GM21786 (cell line): ENCODE measurements around the gene CEP72.
A peak's percentile ranks its signal among the peaks of the same experiment; 100 is the strongest.
"Not testable (repeated sequence)": the region's sequence is repeated elsewhere in the genome, so short reads cannot be mapped to it uniquely, and the experiment has no call there.

ENCODE experiments used
- ATAC-seq: cut with Tn5 transposase; IDR thresholded peaks from one replicate; pipeline ENCODE4 v1.9.1; 2021; ENCODE audit not compliant: unreplicated experiment

Gene CEP72

DNA sequence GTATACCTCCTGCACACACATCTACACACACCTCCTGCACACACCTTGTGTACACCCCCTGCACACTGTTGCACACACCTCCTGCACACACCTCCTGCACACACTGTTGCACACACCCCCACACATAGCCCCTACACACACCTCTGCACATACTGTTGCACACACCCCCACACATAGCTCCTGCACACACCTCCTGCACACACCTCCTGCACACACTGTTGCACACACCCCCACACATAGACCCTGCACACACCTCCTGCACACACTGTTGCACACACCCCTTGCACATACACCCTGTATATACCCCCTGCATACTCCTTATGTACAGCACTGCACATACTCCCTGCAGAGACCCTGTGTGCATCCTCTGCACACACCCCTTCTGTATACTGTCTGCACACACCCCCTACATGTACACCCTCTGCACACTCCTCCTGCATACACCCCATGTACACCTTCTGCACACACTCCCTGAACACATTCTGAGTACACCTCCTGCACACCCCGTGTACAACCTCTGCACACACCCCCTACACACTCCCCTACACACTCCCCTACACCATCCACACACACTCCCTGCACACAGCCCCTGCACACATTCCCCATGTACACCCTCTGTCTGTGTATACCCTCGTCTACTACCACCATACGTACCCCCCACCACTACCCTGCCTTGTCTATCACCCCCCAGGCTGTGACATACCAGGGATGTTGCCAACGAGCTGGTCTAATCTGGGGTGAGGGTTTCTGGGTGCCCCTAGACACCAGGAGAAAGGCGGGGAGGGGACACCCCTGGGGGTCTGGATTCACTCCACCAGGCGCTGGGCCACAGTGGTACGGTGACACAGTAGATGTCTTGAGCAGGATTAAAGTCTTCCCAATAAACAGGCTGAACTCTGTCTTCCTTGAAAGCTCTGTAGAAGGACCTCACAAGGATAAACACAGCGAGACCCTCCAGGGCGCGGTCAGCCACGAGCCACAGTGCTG lies 1.1 kb upstream of the CEP72 start:
- no peak for ATAC-seq

DNA sequence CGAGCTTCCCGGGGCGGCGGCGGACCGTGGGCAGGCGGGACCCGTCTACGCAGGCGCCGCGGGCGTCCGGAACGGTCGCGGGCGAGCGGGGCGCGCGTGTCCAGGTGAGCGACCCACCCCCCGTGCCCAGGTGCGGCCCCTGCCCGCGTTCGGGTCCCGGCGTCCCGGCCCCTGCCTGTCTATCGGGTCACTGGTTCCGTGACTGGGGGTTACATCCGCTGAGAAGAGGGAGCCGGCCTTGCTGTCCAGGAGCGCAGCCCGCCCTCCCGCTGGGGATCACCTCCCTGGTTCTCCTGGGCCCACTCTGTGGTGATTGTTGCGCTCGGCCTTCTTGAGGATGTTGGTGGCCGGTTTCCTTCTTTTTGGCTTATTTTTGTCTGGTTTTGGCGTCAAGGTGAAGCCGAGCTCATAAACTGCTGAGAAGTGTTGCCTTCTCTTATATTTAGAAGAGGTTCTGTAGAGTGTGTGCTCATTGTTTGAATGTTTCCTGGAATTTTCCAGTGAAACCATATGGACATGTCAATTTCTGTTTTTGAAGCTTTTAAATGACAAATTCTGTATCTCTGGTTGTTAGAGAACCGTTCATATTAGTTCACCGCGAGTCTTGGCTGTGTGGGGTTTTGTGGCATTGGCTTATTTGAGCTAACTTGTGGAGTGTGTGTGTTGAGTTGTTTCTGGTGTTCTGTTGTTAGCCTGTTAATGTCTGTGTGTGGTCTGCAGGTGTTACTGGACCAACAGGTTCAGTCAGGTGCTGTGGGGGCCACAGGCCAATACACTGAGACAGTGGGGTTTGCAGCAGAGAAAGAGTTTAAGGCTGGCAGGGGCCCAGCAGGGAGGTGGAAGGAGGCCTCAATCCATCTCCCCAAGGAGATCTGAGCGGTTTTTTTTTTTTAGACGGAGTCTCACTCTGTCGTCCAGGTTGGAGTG lies 621 bp downstream of the CEP72 start:
- ATAC-seq = peak; percentile 28

DNA sequence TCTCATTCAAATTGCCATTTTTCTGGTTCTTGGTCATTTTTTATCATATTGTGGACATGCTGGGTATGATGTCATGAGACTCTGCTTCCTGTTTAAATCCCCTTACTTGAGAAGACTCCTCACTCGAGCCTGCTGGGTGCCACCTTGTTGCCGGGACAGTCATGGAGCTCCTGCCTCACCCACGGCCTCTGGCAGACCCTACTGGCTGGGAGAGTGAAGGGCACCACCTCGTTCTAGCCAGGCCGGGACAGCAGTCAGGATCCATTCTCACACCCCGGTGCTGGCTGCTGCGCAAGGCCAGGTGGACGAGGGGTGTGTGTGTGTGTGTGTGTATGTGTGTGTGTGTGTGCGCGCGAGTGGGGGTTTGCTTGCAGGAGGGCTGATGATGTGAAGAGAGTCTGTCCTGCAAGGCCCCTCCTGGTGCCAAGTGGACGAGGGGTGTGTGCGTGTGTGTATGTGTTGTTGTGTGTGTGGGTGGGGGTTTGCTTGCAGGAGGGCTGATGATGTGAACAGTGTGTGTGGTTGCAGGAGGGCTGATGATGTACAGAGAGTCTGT lies 4.4 kb downstream of the CEP72 start:
- no peak for ATAC-seq

DNA sequence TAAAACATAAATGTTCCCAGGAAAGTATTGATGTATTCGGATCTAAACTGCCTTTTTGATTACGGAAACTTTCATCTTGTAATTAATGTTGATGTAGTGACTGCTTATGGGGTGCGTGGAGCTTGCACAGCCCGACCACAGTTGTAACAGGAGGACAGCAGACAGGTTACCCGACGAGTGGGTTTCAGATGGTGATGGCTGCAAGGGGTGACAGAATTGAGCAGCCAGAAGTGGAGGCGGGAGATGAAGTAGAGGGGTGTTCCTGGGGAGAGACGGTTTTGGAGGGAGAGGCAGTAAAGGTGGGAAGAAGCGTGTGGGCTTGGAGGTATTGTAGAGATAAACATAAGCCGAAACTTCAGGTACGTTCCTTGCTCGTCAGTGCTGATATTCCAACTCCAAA lies 5.8 kb downstream of the CEP72 start:
- ATAC-seq = no peak

DNA sequence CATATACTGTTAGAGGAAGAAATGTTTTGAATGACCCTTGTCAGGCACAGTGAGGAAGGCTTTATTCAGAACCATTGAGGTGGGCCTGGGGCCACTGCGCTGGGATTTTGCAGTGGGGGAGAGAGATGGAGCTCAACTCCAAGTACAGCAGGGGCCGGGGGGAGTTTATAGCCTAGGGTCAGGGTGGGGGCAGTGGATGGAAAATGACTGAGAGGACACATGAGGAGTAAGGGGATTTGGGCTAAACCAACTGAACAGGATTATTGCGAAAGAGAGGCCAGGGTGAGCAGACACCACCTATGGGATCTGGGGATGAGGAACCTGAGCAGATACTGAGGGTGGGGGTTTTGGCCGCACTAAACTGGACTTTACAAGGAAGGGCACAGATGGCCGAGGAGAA lies 6.3 kb downstream of the CEP72 start:
- ATAC-seq = no peak

DNA sequence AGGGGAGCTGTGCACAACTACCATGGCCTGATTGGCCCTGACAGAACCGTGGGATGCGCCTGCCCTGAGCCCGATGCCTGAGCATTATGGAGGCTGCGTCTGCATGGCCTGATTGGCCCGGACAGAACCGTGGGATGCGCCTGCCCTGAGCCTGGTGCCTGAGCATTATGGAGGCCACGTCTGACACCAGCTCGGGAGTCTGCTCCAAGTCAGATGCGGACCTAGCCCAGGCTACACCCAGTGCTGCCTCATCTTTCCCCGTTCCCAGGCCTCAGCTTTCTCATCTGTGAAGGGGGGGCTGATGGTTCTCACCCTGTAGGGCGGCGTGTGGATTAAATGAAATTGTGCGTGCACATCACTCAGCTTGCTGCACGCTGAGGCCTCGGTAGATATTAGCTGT lies 7.3 kb downstream of the CEP72 start:
- no peak for ATAC-seq

DNA sequence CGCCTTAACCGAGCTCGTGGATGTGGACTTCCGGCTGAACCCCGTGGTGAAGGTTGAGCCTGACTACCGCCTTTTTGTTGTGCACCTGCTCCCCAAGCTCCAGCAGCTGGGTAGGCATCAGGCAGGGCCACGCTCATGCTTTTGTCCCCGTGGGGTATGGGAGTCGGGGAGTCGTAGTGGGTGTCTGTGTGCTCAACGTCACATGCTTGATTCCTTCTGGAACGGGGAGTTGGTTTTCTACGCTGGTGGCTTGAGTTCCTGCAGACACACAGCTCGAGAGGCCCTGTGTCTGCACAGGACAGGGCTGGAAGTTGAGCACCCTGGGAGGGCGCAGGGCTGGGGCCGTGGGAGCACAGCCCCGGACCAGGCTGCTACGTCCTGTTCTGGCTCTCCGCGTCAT lies 8.0 kb downstream of the CEP72 start:
- ATAC-seq = no peak

DNA sequence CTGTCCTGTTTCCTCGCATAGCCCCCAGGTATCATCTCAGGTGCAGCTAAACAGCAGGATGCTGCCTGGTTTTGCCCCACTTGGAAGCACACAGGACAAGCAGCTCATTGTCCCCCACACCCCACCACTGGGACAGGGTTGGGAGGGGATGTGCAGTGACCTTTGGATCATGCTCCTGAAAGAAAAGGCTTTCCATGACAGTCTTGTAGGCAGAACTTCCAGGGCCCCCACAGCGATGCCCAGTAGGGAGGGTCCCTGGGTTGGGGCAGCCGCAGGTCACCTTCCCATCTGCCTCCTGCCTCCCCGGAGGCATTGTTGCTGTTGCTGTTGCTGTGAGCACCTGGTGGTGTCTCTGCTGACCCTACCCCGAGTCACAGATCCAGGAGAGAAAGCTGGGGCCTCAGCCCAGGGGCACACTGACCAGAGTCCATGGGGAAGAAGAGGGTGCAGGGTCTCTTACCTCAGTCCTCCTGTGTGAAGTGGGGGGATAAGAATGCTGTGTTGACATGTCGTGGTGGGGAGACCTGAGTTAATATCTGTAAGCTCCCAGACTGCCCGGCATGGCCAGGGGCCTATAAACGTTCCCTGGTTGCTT lies 8.5 kb downstream of the CEP72 start:
- ATAC-seq = no peak

DNA sequence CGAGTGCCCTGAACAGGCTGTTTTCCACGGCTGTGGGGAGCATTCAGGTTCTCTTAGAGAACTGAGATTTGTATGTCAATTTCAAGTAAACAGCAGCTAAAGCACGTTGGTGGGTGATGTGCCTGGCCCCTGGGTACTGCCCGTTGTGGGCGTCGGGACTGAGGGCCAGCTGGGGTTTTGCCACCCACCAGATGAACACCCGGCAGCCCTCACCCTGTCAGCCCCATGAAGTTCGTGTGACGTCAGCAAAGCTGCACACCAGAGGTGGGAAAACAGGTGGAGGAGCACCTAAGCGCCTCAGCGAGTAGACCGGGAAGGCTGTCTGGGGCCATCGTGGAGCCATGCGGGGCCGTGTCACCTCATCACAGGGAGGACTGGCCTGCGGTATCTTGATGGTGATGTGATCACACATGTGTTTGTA lies 9.2 kb downstream of the CEP72 start:
- ATAC-seq = no peak

DNA sequence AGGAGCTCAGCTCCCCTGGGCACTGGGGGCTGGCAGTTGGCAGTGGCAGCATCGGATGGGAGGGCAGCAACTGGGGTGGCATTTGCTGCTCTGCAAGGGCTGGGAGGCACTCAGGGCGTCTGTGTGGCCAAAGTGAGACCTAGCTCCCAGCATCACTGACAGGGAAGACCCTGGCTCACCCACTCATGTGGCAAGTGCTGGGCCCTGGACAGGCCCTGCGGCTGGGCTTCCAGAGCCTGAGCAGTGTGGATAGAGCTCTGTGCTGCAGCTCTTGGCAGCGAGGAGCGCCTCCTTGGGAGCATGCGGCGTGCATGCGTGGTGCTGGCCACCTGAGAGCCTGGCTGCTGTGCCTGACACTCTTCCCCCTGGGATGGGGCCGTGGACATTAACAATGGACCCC lies 10.2 kb downstream of the CEP72 start:
- ATAC-seq = no peak

DNA sequence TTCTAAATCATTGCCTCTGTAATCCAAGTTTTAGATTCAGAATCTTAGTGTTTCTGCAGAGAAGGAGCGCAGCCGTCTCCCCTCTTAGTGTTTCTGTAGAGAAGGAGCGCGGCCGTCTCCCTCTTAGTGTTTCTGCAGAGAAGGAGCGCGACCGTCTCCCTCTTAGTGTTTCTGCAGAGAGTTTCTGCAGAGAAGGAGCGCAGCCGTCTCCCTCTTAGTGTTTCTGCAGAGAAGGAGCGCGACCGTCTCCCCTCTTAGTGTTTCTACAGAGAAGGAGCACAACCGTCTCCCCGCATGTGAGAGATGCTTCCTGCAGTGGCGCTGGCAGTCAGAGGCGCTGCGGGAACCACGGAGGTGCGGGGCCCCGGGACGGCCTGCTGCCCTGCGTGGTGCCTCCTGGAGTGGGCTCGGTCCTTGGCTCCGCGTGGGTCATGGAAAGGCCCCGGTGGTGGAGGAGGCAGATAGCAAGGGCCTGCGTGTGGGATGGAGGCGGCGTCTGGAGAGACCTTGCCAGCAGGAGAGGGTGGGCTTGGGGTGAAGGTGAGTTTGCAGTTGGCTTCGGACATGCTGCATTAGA lies 10.9 kb downstream of the CEP72 start:
- no peak for ATAC-seq

DNA sequence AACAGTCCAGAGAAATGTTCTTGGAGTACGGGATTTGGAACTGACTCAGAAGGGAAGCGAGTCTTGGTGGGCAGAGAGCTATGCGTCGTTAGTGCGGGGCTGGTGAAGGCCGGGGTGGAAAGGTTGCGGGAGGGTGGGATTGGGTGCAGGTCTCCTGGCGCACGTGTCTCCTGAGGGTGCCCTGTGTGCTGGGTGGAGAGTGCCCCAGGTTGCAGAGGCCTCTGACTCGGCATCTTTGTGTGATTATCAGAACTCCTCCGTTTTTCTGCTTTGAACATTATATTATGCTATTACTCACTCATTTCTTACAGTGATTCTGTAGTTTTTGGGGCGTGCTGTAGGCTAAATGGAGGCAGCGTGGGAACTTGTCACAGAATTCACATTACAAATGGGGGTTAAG lies 11.4 kb downstream of the CEP72 start:
- no peak for ATAC-seq

DNA sequence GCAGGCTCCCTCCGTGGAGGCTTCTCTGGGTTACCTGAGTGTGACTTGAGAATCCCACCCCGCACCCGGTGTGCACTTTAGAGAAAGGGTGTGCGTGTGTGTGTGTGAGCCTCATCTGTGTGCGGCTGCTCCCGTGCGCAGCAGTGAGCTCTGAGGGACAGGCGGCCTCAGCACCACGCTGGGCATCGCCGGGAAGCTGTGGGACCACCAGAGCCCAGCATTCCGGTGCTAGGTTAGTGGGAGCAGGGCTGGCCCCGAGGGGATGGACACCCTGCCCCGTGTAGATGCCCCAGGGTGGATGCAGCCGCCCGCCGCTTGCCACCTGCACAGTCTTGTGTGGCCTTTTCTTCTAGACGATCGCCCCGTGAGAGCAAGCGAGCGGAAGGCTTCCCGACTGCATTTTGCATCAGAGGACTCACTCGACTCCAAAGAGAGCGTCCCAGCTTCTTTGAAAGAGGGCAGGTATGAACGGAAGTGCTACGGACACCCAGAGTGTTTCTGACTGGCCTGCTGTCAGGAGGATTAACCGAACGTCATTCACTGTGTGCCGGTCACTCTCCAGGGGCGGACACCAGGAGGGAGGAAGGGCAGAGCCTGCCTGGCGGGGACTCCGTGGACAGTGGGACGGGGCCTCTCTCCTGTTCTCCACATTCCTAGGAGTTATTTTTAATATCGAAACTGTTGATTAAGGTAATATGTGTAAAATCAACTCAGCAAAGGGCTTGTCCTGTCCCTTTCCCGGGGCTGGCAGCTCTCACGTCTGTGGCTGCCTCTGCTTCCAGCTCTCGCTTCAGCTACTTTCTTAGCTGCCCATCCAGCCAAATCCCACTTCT lies 12.2 kb downstream of the CEP72 start:
- ATAC-seq = no peak

DNA sequence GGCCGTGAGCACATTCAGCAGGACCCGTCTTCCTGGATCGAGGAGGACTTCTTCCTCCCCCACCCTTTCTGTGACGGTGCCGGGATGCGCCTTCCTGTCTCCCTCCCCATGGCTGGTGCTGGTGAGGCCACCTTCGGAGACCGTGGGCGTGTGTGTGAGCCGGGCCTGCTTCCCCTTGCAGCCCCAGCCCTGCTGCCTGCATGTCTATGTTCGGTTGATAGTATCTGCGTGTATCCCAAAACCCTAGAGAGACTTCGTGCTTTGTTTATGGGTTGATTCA lies 12.8 kb downstream of the CEP72 start:
- no peak for ATAC-seq

DNA sequence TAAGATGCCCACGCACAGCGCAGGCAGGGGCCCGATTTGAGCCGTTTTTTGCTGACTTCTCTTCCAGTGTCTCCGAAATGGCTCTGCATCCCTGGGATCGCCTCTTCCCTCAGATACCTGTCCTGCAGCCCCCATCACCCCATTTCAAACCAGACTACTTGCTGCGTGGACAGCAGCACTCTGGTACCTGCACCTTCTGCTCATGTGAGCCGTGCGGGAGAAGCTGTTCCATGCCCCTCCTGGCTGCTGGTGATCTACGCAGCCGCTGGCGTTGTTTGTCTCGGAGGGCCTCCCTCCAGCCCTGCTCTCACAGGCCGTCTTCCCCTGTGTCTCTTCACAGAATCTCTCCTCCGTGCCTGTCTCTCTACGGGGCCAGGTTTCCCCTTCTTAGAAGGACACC lies 13.4 kb downstream of the CEP72 start:
- no peak for ATAC-seq

DNA sequence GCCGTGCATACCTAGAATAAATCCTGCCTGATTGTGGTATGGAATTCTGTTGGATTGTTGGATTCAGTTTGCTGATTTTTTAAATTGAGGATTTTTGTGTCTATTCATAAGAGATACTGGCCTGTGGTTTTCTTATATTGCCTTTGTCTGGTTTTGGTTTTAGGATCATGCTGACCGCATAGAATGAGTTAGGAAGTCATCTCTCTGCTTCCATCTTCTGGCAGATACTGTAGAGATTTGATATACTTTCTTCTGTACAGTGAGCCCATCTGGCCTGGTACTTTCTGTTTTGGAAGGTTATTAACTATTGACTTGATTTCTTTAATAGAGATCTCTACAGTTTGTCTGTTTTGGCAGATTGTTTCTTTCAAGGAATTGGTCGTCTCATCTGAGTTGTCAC lies 14.7 kb downstream of the CEP72 start:
- no peak for ATAC-seq

DNA sequence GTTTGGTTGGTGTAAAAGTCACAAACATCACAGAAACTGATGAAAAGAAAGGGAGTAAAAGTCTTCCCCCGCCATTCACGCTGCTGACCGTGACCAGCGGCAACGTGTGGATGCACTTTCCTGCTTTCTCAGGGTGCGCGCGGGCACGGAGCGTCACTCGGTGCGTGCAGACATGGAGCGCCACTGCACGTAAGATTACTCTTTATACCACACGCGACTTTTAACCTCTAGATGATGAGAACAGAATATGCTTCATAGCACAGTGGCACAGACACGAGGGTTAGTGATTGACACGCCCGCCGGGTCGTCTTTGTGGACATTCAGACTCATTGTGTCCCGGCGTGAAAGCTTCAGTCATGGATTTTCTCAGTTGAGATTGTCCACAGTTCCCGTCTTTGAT lies 15.7 kb downstream of the CEP72 start:
- ATAC-seq = no peak

DNA sequence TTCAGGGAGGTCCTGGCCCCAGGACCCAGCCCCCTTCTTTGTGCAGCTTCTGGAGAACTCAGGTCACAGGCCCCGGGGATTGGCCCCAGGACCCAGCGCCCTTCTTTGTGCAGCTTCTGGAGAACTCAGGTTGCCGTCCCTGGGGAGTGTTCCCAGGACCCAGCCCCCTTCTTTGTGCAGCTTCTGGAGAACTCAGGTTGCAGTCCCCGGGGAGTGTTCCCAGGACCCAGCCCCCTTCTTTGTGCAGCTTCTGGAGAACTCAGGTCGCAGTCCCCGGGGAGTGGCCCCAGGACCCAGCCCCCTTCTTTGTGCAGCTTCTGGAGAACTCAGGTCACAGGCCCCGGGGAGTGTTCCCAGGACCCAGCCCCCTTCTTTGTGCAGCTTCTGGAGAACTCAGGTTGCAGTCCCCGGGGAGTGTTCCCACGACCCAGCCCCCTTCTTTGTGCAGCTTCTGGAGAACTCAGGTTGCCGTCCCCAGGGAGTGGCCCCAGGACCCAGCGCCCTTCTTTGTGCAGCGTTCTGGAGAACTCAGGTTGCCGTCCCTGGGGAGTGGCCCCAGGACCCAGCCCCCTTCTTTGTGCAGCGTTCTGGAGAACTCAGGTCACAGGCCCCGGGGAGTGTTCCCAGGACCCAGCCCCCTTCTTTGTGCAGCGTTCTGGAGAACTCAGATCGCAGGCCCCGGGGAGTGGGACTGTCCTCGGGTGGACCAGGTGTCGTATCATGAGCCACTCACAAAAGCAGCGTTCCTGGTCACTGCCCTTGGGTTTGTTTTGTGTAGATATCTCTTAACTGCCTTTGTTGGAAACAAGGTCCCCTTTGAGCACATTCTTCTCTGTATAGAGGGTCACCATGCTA lies 16.4 kb downstream of the CEP72 start:
- not testable (repeated sequence) for ATAC-seq

DNA sequence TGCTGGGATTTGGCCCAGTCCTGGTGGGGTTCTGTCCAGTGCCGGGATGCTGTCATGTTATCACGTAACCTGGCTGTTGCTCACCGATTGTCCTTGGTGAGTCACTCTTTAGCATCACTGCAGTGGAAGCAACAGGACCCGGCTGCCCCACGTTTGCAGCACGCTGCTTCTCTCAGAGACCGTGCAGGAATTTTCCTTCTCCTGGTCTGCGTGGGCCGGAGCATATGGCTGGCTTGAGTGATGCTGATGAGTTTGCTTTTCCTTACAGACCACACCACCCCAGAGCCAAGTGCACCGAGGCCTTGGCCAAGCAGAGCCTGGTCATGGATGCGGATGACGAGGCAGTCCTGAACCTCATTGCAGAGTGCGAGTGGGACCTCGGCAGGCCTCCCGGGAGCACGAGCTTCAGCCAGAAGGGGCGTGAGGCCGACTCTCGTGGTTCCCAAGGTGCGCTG lies 21.4 kb downstream of the CEP72 start:
- no peak for ATAC-seq
